GM18867 (cell line): ENCODE results near the gene FEM1B.
A peak's percentile ranks its signal among the peaks of the same experiment; 100 is the strongest.

Experiments used
- ATAC-seq: cut with Tn5 transposase; IDR thresholded peaks from one replicate; pipeline ENCODE4 v1.9.1; 2021; ENCODE audit warnings: mild to moderate bottlenecking, moderate library complexity; ENCODE audit not compliant: unreplicated experiment

FEM1B gene

DNA sequence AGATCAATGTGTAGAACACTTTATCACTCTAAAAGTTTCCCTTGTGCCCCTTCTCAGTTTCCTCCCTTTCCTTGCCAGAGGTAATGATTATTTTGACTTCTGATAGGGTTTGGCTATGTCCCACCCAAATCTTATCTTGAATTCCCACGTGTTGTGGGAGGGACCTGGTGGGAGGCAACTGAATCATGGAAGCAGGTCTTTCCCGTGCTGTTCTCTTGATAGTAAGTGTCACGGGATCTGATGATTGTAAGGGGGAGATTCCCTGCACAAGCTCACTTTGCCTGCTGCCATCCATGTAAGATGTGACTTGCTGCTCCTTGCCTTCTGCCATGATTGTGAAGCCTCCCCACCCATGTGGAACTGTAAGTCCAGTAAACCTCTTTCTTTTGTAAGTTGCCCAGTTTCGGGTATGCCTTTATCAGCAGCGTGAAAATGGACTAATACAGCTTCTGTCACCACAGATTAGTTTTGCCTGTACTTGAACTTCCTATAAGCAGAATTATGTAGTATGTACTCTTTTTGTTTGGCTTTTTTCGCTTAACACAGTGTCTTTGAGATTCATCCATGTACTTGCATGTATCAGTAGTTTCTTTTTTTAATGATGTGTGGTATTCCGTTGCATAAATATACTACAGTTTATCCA, 7.2 kb downstream of the FEM1B start:
- no peak for ATAC-seq

DNA sequence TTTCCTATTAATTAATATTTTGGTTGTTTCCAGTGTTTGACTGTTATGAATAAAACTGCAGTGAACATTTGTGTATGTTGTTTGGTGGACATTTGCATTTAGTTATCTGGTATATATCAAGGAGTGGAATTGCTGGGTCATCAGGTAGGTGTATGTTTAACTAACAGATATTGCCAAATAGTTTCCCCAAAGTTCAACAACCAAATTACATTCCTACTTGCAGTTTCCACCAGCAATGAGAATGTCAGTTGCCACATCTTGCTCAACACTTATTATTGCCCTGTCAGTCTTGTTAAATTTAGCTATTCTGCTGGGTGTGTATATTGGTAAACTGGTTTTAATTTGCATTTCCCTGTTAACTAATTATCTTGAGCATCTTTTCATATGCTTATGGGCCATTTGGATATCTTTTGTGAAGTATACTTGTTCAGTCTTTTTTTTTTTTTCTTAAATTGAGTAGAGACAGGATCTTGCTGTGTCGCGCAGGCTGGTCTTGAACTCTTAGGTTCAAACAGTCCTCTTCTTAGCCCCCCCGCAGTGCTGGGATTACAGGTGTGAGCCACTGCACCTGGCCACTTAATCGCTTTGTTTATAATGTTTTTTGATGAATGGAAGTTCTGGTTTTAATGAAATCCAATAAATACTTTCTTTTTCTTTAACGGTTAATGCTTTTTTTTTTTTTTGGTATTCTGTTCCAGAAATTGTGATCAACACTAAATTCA, 7.9 kb downstream of the FEM1B start:
- ATAC-seq = no peak

GRCh38 chr15:68286256-68286655, 8.7 kb downstream of the FEM1B start:
- ATAC-seq = no peak

- no peak for ATAC-seq
These were observed 11.5 kb downstream of the FEM1B start for GRCh38 chr15:68289057-68289456.

DNA sequence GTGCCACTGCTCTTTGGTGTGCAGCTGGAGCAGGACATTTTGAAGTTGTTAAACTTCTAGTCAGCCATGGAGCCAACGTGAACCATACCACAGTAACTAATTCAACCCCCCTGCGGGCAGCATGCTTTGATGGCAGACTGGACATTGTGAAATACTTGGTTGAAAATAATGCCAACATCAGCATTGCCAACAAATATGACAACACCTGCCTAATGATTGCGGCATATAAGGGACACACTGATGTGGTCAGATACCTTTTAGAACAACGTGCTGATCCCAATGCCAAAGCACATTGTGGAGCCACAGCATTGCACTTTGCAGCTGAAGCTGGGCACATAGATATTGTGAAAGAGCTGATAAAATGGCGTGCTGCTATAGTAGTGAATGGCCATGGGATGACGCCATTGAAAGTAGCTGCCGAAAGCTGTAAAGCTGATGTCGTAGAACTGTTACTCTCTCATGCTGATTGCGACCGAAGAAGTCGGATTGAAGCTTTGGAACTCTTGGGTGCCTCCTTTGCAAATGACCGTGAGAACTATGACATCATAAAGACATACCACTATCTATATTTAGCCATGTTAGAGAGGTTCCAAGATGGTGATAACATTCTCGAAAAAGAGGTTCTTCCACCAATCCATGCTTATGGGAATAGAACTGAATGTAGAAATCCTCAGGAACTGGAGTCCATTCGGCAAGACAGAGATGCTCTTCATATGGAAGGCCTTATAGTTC, 12.2 kb downstream of the FEM1B start:
- no peak for ATAC-seq

DNA sequence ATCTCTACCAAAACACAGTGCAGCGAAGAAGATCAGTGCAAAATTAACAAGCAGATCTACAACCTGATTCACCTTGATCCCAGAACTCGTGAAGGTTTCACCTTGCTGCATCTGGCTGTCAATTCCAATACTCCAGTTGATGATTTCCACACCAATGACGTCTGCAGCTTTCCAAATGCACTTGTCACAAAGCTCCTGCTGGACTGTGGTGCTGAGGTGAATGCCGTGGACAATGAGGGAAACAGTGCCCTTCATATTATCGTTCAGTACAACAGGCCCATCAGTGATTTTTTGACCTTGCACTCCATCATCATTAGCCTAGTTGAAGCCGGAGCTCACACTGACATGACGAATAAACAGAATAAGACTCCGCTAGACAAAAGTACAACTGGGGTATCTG, 13.2 kb downstream of the FEM1B start:
- ATAC-seq = no peak

- no peak for ATAC-seq
These were observed 14.7 kb downstream of the FEM1B start for GRCh38 chr15:68292157-68292781.

DNA sequence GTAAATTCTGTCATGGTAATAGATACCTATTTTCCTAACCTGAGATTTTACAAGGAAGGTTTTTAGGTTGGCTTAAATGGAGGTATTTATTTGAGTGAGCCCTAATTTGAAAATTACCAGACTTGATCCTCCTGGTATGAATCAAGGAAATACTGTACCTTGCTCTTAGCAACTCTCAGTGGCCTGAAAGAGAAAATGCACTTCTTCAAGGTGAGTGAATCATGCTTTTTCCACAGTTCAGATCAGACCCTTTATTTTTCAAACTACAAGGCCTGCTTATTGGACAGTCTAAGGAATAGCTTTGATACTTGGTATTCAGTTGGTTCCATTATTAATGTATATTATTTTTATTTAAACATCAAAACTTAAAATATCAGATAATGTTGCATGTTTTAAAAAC, 15.4 kb downstream of the FEM1B start:
- ATAC-seq = no peak

GRCh38 chr15:68295014-68295805, 17.7 kb downstream of the FEM1B start:
- ATAC-seq = no peak

DNA sequence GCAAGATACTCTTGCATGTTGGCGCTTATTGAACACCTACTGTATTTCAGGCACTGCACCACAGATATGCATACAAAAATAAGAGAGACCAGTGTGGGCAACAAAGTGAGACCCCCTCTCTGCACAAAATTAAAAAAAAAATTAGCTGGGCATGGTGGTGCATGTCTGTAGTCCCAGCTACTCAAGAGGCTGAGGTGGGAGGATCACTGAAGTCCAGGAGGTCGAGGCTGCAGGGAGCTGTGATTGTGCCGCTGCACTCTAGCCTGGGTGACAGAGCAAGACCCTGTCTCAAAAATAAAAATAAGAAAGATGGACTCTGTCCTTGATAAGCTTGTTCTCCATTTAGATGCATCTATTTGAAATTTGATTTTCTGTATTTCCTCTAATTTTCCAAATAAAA, 20.8 kb downstream of the FEM1B start:
- ATAC-seq = no peak

- peak; percentile 80 for ATAC-seq
These were observed 21.4 kb downstream of the FEM1B start for GRCh38 chr15:68298882-68299381.

DNA sequence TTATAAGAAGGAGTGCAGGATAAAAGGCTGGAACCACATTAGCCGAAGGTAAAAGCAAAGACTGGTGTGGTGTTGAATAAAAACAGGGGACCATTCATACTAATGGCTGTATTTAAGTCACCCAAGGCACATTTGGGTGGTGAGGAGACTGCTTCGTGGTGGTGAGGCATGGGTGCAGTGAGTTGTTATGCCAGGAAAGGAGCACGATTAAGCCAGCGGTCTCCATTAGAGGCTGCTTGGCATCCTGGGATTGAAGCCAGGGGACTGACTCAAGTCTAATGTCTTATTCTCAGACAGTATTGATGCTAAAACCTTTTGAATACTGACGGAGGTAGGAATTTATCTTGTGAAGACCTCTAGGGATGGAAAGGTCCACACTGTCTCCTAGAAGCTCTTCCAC, 21.9 kb downstream of the FEM1B start:
- no peak for ATAC-seq

DNA sequence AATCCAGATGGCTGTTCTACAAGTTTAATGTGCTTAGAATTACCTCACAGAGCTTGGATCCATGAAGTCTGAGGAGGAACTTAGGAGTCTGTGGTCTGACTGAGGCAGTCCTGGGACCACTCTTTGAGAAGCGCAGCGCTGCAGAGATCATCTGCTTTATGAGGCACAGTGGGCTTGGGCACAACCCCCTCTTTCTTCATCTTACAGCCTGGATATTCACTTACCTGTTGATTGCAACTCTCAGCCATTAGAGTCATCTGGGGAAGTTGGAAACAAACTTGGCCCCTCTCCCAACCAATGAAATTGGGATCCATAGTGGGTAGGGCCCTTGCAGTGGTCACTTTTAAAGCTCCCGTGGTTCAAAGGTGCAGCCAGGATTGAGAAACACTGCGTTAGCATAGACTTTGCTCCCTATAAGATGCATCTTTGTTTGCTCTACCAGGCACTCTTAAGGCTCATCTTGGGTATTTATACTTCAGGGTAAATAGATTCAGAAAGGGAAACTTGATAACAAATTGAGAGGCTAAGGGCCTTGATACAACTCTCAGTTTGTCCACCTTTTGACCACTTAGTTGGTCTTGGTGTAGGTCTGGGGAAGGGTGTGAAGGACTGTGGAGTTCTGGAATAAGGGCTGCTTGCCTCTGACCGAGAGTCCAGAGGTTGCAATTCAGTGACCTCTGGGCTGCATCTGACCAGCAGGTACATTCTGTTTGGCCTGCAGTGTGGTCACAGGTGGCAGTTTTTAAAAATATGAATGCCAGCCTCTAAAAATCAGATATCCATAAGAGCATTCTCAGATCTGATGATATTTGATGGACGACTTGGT, 22.8 kb downstream of the FEM1B start:
- ATAC-seq = no peak

- no peak for ATAC-seq
These were observed 23.8 kb downstream of the FEM1B start for GRCh38 chr15:68301301-68301700.

DNA sequence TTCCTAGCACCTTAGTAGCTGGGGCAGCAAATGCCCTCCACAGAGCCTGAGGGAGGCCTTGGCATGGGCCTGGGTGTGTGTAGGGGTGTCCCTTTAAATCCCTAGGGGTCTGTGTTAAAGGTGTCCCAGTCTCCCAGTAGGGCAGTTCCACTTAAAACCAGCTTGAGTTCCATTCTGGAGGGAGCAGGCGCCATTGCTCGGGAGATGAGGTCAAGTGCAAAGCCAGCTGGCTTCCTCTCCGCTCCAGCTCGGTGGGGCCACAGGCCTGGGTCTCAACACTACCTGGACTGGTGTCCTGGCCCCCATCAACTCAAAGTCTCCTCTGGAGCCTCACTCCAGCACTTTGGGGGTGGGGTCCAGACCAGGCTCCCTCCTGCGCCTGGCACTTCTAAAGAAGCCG, 25.2 kb downstream of the FEM1B start:
- no peak for ATAC-seq

- ATAC-seq = no peak
These were observed 25.6 kb downstream of the FEM1B start for GRCh38 chr15:68303134-68303533.

DNA sequence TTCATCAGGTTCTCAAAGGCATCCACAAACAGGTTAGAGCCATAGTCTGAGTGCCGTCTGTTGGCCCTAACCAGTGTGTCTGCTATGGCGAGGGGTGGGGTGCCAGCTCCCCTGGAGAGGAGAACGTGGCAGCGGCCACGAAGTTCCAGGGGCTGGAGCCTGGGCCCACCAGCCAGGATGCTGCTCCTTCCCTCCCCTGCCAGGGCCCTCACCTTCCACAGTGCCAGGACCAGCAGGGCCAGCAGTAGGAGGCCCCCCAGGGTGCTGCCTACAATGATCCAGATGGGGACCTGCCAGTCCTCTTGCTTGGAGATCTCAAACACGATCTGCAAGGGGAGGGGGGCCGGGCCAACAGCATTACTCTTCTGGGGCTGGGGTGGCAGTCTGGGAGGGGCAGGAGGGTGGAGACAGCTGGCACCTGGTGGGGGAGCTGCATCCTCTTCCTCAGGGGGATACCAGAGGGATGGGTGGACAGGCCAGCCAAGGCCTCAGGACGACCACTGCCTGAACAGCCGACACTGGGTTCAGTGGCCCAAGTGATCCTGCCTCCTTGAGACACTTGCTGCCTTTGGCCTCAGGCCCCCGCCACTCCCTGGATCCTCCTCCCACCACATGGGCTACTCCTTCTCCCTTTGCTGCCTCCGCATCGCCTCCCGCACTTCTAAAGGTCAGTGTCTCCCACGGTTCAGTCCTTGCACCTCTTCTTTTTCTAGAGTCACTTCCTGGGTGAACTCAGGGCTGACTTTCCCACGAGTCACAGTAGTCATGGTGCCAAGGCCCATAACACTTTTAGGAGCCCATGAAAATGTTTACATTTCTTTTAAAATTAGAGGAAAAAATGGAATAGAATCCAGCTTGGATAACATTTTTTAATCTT, 26.3 kb downstream of the FEM1B start:
- ATAC-seq = no peak

GRCh38 chr15:68304589-68305337, 27.2 kb downstream of the FEM1B start:
- no peak for ATAC-seq
